Activated naive CD8-positive, alpha-beta T cell treated with anti-CD3 and anti-CD28 coated beads, Interleukin-2, amount 50 U/mL, for 16 hours (primary cell): ENCODE data around the gene YIPF4.
"Not testable (repeated sequence)": the region's sequence is repeated elsewhere in the genome, so short reads cannot be mapped to it uniquely, and the experiment has no call there.

ENCODE experiments used
- DNase-seq: peaks from one replicate; pipeline ENCODE4 v3.0.0-alpha.2; 2020; ENCODE audit warnings: low read depth, low spot score

The YIPF4 gene

GRCh38 chr2:32277674-32278477 is at the start of gene YIPF4:
YIPF4 (plus strand) TSS chr2:32277904; CDS start chr2:32278156, 252 bp downstream.
- peak; percentile 75 for DNase-seq

GRCh38 chr2:32228181-32228580 is 49.5 kb upstream of the YIPF4 start:
- no peak for DNase-seq

GRCh38 chr2:32229635-32230034 is 48.1 kb upstream of the YIPF4 start:
- DNase-seq = no peak

- DNase-seq = no peak
These were observed 45.7 kb upstream of the YIPF4 start for GRCh38 chr2:32231959-32232358.

DNA sequence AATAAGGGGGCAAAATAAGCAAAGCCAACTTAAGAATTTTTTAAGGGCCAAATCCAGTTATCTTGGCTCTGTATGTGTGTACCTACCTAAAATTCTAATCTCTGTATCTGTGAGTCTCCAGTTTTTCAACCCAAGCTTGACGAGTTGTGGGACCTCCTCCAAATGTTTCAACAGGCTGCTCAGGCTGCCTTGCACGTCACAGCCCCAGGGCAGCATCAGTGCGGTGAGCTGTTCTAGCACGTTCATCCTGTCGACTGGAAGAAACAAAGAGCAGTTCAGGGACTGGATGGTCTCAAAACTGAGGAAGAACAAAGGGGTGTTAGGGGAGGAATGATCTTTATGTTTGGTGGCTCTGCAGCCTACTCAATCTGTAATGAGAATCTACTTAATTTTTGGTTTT is 42.4 kb upstream of the YIPF4 start:
- no peak for DNase-seq

GRCh38 chr2:32237488-32237887 is 40.2 kb upstream of the YIPF4 start:
- DNase-seq = no peak

DNA sequence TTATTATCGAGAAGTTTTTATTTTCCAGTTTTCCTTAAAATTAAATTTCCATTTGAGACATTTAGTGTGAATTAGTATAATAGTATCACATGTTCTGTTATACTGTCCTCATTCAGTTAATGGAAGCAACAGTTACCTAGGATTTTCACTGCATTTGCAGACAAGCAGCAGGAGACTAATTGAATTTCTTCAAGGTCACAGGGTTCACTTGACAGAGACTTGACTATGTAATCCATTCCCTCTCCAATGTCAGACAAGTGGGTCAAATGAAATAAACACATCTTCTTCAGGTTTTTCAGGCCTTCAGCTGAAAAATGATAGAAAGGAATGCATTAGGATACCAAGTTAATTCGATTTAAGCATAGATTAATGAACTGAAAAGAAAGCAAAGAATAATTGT is 39.7 kb upstream of the YIPF4 start:
- DNase-seq = no peak

GRCh38 chr2:32242331-32242730 is 35.4 kb upstream of the YIPF4 start:
- DNase-seq = no peak

- no peak for DNase-seq
These were observed 30.8 kb upstream of the YIPF4 start for GRCh38 chr2:32246911-32247310.

GRCh38 chr2:32248299-32248698 is 29.4 kb upstream of the YIPF4 start:
- no peak for DNase-seq

GRCh38 chr2:32249731-32250236 is 27.9 kb upstream of the YIPF4 start:
- no peak for DNase-seq

DNA sequence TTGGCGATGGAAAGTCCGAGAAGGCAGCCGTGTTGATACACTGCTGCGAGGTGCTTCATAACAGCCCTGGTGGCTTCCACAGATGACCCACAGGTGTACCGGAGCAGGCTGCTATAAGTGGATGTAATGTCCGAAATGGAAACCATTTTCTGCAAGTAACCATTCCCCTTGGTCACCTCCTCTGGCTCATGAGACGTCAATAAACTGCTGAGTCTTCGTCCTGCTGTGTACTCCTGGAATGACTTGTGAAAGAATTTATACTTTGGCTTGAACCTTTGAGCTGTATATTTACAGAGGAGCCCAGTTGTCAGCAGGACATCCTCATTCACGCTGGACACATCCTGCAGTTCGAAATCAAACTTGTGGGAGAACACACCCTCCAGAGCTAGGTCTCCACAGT is 27.4 kb upstream of the YIPF4 start:
- DNase-seq = no peak

DNA sequence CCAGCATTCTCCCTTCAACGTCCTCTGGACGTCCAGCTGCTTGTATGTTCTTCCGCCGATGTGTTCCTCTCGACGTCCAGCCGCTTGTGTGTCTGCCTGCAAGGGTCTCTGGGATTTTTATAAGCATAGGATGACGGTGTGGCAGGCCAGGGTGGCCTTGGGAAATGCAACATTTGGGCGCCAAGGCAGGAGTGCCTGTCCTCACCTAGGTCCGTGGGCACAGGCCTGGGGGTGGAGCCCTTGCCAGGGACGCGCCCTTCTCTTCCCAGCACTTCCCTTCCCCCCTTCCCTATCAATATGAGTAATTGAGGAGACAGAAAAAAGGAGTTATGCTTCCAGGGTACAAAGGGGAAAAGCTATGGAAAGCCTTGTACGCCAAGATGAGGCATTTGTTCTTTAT is 19.5 kb upstream of the YIPF4 start:
- no peak for DNase-seq

DNA sequence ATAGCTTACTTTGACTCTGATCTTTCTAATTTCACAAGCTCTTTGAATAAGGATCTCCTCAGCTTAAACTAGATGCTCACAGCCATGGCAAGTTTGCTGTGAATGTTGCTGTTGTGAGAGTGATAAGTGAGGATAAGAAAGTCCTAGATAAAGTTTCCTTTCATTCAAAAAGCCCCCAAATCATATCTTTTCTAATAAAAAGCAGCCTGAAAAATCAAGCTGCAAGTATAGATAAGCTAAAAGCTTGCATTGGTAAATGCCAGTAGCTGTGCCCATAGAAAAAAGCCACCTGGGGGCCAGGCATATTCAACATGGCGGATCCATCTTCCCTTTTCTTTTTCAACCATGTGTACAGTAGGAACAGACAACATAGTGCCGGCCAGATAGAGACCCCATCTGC is 17.3 kb upstream of the YIPF4 start:
- no peak for DNase-seq

DNA sequence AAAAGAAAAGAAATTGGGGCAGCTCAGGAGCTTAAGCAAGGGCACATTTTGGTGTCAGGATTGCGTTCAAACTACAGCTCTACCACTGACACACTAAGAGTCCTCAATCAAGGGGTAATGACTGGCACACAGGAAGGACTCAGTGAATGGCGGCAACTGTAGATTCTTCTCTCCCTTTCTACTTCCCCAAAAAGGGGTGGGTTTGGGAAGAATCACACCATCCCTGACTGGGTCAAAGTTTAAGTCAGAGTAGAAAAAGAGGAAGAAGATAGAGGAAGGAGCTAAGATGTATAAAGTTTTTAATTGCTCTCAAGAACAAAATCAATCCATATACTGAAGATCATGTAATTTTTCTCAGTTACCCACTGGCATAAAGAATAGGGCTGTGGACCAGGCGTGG is 15.6 kb upstream of the YIPF4 start:
- DNase-seq = no peak

DNA sequence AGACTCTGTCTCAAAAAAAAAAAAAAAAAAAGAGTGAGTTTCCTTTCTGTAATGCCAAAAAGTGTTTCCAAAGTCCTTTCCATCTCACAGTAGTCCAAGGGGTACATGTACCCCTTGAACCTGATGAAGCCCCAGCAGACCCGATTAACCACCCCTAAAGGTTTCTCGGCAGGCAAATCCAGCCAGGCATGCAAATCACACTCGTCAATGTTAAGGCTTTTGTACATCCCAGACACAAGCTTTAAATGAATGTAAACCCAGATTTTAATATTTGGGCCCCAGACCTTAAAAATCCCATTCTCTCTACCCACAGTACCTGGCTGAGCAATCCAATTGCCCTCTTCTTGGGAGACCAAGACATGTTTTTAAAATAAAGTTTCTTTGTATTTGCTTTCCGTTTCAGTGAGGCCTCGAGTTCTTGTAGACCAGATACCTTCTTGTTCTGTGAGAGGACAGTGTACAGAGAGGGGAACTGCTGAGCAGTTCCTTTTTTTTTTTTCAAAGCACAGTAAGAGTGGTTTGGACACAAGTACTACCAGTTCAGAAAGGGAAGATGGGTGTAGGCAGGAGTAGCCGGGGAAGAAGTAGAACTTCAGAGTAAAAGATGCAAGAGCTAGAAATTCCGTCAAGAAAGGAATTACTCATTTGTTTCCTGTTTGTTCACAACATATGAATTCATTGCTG is 13.1 kb upstream of the YIPF4 start, which contains the start of gene NLRC4:
Gene NLRC4, minus strand, starts transcription at position 465 of the 684 bp plus-strand sequence. CDS start 8,111 bp downstream, outside the sequence.
- DNase-seq = no peak

DNA sequence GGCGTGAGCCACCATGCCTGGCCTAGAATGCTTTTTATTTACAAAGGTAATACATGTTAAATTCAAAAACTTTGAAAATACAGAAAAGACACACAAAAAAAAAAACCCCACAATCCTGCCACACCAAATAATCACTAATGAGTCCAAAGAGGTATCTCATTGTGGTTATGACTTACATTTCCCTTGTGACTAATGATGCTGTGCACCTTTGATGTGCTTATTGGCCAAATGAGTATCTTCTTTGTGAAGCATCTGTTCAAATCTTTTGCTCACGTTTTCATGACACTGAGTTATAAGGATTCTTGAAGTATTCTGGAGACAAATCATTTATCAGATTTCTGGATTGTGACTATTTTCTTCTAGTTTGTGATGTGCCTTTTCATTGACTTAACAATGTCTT is 6.6 kb upstream of the YIPF4 start:
- DNase-seq = no peak

DNA sequence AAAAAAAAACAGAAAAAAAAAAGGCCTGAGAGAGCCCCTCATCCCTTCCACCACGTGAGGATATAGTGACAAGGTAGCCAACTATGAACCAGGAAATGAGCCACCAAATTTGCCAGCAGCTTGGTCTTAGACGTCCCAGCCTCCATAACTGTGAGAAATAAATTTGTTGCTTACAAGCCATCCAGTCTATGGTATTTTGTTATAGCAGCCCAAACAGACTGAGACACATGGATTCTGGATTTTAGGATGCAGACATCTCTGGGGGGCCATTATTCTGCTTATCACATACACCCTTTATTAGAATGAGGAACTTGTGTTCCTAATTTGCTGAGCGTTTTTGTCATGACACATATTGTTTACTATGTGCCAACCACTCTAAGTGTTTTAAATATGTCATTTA is 5.4 kb upstream of the YIPF4 start:
- no peak for DNase-seq

DNA sequence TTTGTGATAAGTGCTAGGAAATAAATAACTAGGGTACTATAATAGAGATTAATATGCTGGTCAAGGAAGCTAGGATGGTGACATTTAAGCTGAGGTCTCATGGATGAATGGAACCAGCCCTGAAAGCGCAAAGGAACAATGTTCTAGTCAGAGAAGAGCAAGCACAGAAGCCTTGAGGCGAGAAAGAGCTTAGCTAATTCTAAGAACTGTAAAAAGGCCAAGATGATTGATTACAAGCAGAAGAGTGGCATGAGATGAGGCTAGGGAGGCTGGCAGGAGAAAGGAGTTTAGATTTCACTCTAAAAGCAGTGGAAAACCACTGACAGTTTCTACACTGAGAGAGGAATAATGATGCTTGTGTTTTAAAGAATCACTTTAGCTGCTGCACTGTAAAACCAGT is 3.4 kb upstream of the YIPF4 start:
- no peak for DNase-seq

- DNase-seq = not testable (repeated sequence)
These were observed 1.9 kb upstream of the YIPF4 start for GRCh38 chr2:32275790-32276189.

GRCh38 chr2:32277363-32277673 is 386 bp upstream of the YIPF4 start:
- DNase-seq = no peak

- no peak for DNase-seq
These were observed 762 bp downstream of the YIPF4 start for GRCh38 chr2:32278478-32278853.

- no peak for DNase-seq
These were observed 6.6 kb downstream of the YIPF4 start for GRCh38 chr2:32284321-32284720.
